Hepatocyte (in vitro differentiated cells): Measurements from ENCODE around the gene ACOXL. TPM values are rescaled to one million over a fixed set of nuclear protein-coding genes. Genes with fewer than 3 reads are reported as not detected.

Experiments used
- DNase-seq: peaks from one replicate; pipeline ENCODE4 v3.0.0-alpha.2; 2016; ENCODE audit warnings: low spot score
- H2AFZ ChIP-seq: fragments of 200-600 bp; sonication (generic); 2 replicates; pipeline ENCODE4 v1.6.0; 2016; ENCODE audit warnings: antibody characterized with exemption, mild to moderate bottlenecking
- H3K27ac ChIP-seq: fragments of 200-600 bp; sonication (generic); 2 replicates; pipeline ENCODE4 v1.5.1; 2016; ENCODE audit warnings: mild to moderate bottlenecking
- H3K27me3 ChIP-seq: fragments of 200-600 bp; sonication (generic); 2 replicates; pipeline ENCODE4 v1.6.1; 2016
- H3K36me3 ChIP-seq: fragments of 200-600 bp; sonication (generic); replicated peaks from 2 replicates; pipeline ENCODE4 v1.5.1; 2016; ENCODE audit warnings: low read depth; ENCODE audit not compliant: insufficient read depth
- H3K4me1 ChIP-seq: fragments of 200-600 bp; sonication (generic); 2 replicates; pipeline ENCODE4 v1.5.1; 2016; ENCODE audit warnings: mild to moderate bottlenecking, moderate library complexity; ENCODE audit not compliant: insufficient read depth
- H3K4me2 ChIP-seq: fragments of 200-600 bp; sonication (generic); 2 replicates; pipeline ENCODE4 v1.6.0; 2016
- H3K4me3 ChIP-seq: fragments of 200-600 bp; sonication (generic); 2 replicates; pipeline ENCODE4 v1.5.1; 2016; ENCODE audit warnings: mild to moderate bottlenecking
- H3K79me2 ChIP-seq: fragments of 200-600 bp; sonication (generic); 2 replicates; pipeline ENCODE4 v1.6.0; 2017; ENCODE audit warnings: mild to moderate bottlenecking
- H3K9me2 ChIP-seq: fragments of 200-600 bp; sonication (generic); replicated peaks from 2 replicates; pipeline ENCODE4 v1.6.0; 2017; ENCODE audit warnings: mild to moderate bottlenecking; ENCODE audit not compliant: insufficient read depth
- H3K9me3 ChIP-seq: fragments of 200-600 bp; sonication (generic); 2 replicates; pipeline ENCODE4 v1.5.1; 2016; ENCODE audit warnings: low read depth, mild to moderate bottlenecking
- H4K20me1 ChIP-seq: fragments of 200-600 bp; sonication (generic); 2 replicates; pipeline ENCODE4 v1.6.0; 2016; ENCODE audit warnings: mild to moderate bottlenecking; ENCODE audit not compliant: insufficient read depth, poor library complexity, severe bottlenecking
- EZH2 ChIP-seq: fragments of 200-600 bp; sonication (generic); IDR thresholded peaks from 2 replicates; pipeline ENCODE4 v1.6.1; 2016; ENCODE audit warnings: antibody characterized with exemption, mild to moderate bottlenecking, borderline replicate concordance
- EZH2phosphoT487 ChIP-seq: fragments of 200-600 bp; sonication (generic); IDR thresholded peaks from one replicate; pipeline ENCODE4 v1.6.1; 2018; ENCODE audit warnings: antibody characterized with exemption, mild to moderate bottlenecking, low read depth, moderate library complexity; ENCODE audit not compliant: unreplicated experiment, severe bottlenecking
- WGBS: methylation state at CpG from one replicate; pipeline ENCODE4 v1.1.6; 2016; ENCODE audit warnings: low lambda C conversion rate; ENCODE audit errors: missing lambda C conversion rate; 5-methylcytosine and 5-hydroxymethylcytosine counted together
- polyA plus RNA-seq: library from polyadenylated mRNA; unstranded; fragments of >200 nt; fragmentation: Nextera tagmentation; extraction: Ambion mirVana; gene quantifications from 2 replicates; pipeline ENCODE4 v1.2.1, GENCODE V29; 2016
- total RNA-seq: library from RNA; depleted of rRNA; stranded (reverse); fragments of >200 nt; gene quantifications from 2 replicates; pipeline ENCODE4 v1.2.3, GENCODE V29; 2014
- TF ChIP-seq, protein P1 (sequence below): fragments of 200-600 bp; sonication (generic); IDR thresholded peaks from 2 replicates; pipeline ENCODE4 v1.5.1; 2016; ENCODE audit warnings: antibody characterized with exemption, mild to moderate bottlenecking; ENCODE audit not compliant: poor library complexity

Gene ACOXL
- total and polyA plus RNA-seq, 2 experiments from 2014 or later = 0.23 to 1.1 TPM

DNA sequence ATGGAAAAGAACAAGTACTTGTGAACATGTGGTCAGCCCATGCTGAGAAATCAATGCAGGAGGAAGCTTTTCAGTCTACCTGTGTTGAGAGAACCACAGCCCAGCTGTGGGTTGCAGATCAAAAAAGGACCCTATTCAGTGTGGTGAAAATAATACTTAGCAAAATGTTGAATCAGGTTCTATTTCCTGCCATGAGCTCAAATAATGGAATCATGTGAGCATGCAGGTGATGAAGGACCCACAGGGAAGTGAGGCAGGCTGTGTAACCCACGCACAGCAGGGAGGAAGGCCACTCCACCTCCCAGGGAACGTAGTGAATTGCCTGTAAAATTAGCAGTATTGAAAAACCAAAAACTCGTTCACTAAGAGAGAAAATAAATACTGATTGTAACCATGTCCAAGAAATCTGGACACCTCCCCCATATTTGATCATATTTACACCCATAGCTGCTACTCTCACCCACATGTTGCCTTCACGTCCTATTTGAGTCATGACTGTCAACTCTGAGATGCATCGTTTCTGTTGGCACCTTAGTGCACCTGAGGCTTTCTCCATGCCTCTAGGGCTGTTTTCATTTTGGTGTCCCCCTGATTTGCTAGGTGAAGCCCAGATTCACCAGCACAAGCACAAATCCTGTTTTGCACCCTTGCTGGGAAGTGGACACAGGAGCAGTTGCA is 367.9 kb downstream of the ACOXL start:
- TF ChIP-seq EZH2phosphoT487 = no peak
- TF ChIP-seq, protein P1, sequence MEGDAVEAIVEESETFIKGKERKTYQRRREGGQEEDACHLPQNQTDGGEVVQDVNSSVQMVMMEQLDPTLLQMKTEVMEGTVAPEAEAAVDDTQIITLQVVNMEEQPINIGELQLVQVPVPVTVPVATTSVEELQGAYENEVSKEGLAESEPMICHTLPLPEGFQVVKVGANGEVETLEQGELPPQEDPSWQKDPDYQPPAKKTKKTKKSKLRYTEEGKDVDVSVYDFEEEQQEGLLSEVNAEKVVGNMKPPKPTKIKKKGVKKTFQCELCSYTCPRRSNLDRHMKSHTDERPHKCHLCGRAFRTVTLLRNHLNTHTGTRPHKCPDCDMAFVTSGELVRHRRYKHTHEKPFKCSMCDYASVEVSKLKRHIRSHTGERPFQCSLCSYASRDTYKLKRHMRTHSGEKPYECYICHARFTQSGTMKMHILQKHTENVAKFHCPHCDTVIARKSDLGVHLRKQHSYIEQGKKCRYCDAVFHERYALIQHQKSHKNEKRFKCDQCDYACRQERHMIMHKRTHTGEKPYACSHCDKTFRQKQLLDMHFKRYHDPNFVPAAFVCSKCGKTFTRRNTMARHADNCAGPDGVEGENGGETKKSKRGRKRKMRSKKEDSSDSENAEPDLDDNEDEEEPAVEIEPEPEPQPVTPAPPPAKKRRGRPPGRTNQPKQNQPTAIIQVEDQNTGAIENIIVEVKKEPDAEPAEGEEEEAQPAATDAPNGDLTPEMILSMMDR = no peak
- TF ChIP-seq EZH2 = no peak
- Histone ChIP-seq H3K4me2 (no peak overlapping the region), H2AFZ (no peak overlapping the region), H3K4me3 (no peak overlapping the region), H3K9me2 (no peaks in the 10 kb centered on the region), H3K27me3 (no peaks in the 10 kb centered on the region), H3K27ac (no peak overlapping the region), H3K9me3 (no peaks in the 10 kb centered on the region), H3K4me1 (no peaks in the 10 kb centered on the region), H4K20me1 (no peaks in the 10 kb centered on the region), H3K79me2 (no peaks in the 10 kb centered on the region), H3K36me3 (no peaks in the 10 kb centered on the region)
- 95% methylated on average over 5 of the region's 5 CpGs for WGBS
- no peak for DNase-seq

DNA sequence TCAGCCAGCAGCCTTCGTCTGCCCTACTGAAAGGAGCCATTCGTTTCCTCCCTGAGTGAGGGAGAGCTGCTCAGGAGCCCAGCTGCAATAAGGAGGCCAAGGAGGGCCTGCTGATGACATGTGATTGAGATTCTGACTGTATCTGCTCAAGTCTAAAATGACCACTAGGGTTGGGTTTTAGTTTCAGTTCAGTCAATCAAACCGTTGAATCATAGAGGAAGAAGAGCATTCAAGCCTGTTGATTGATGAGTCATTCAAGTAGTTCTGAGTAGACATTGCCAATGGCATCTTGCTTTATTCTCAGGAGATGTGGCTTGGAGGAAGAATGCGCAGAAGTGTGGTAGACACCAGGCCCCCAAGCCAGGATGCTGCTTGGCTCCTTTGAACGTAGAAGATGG is 368.4 kb downstream of the ACOXL start:
- Histone ChIP-seq H3K27ac (no peak overlapping the region), H2AFZ (no peak overlapping the region)

DNA sequence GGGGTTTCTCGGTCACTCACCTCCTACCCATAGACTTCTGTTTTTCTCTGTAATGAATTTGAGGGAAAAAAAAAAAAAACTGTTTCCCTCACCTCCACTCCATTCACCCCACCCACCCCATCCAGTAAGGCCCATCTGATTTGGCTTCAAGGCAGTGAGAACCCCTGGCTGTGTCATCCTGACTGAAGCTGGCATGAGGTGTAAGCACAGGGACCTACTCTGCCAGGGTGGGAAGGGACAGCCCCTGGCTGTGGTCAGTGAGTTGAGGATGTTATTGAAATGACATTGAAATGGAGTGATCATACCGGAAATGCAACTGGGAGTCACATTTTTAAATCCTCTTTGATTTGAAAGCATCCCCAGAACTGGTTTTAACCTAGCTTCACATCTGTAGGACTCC is 369.2 kb downstream of the ACOXL start:
- no peaks in the 10 kb centered on the region for H3K9me2 ChIP-seq
- H2AFZ ChIP-seq = no peak overlapping the region
- TF ChIP-seq EZH2phosphoT487 (no peak), EZH2 (no peak)
- TF ChIP-seq, protein P1 = no peak
- H3K4me2 ChIP-seq = no peak overlapping the region
- H3K27me3 ChIP-seq = no peaks in the 10 kb centered on the region
- no peaks in the 10 kb centered on the region for H3K4me1 ChIP-seq
- no peaks in the 10 kb centered on the region for H4K20me1 ChIP-seq
- H3K27ac ChIP-seq = no peak overlapping the region
- DNase-seq = no peak
- no peaks in the 10 kb centered on the region for H3K36me3 ChIP-seq
- no peak overlapping the region for H3K4me3 ChIP-seq
- WGBS = 78% methylated on average over 2 of the region's 2 CpGs
- H3K79me2 ChIP-seq = no peaks in the 10 kb centered on the region
- no peaks in the 10 kb centered on the region for H3K9me3 ChIP-seq

More for the DNA sequence above, 368.4 kb downstream of the ACOXL start:
- no peak for DNase-seq
- Histone ChIP-seq H3K36me3 (no peaks in the 10 kb centered on the region), H3K27me3 (no peaks in the 10 kb centered on the region), H3K9me2 (no peaks in the 10 kb centered on the region), H3K4me2 (no peak overlapping the region), H3K9me3 (no peaks in the 10 kb centered on the region), H3K79me2 (no peaks in the 10 kb centered on the region), H4K20me1 (no peaks in the 10 kb centered on the region), H3K4me1 (no peaks in the 10 kb centered on the region), H3K4me3 (no peak overlapping the region)
- WGBS = 86% methylated on average over 5 of the region's 5 CpGs
- TF ChIP-seq EZH2 (no peak), EZH2phosphoT487 (no peak)
- TF ChIP-seq, protein P1 = no peak

DNA sequence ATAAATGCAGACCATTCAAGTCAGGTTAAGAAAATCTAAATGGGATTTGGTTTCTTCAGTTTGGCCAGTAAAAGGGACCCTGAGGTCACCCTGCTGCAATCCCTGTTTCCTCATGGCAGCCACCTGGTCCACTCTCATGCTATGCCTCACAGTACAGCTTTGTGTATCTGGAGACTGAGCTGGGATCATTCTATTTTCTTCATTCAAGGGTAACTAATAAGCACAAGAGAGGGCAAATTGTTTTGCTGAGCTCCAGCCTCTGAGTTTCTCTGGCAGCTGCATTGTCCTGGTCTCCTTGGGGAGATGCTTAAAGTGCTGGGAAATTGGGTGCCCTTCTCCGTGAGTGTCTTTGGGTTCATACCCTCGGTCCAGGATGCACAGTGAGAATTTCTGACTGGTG is 369.8 kb downstream of the ACOXL start:
- DNase-seq = no peak
- TF ChIP-seq EZH2 = no peak
- 97% methylated on average over 2 of the region's 2 CpGs for WGBS
- H2AFZ ChIP-seq = no peak overlapping the region
- H3K27me3 ChIP-seq = no peaks in the 10 kb centered on the region
- H3K4me3 ChIP-seq = no peak overlapping the region
- no peaks in the 10 kb centered on the region for H3K9me3 ChIP-seq
- no peaks in the 10 kb centered on the region for H3K9me2 ChIP-seq
- H3K79me2 ChIP-seq = no peaks in the 10 kb centered on the region
- H3K4me1 ChIP-seq = no peaks in the 10 kb centered on the region
- no peak overlapping the region for H3K27ac ChIP-seq
- no peak overlapping the region for H3K4me2 ChIP-seq
- no peaks in the 10 kb centered on the region for H4K20me1 ChIP-seq
- no peaks in the 10 kb centered on the region for H3K36me3 ChIP-seq
